Kidney (tissue), 14 donors: ENCODE data around the gene GDI2. TPM values are rescaled to one million over a fixed set of nuclear protein-coding genes. Genes with fewer than 3 reads are reported as not detected.

Experiments used
- DNase-seq, 5 donors: peaks; one replicate each; pipeline ENCODE4 v3.0.0-alpha.2; 2013 to 2020
- FAIRE-seq: peaks from 2 replicates; lab custom pipeline; 2012; peaks lifted over from hg19 to GRCh38; lab: Jason Lieb, UNC
- H3K27ac ChIP-seq, 2 donors: one replicate each; pipeline ENCODE4 v1.7.0; 2013; ENCODE audit warnings: low read depth in 2 of 2, low read length in 2 of 2, inconsistent platforms in 1 of 2
- H3K27me3 ChIP-seq: one replicate; pipeline ENCODE4 v1.7.1; 2013; ENCODE audit warnings: low read length, inconsistent platforms; ENCODE audit not compliant: control insufficient read depth, insufficient read depth
- H3K36me3 ChIP-seq, 3 donors: one replicate each; pipeline versions ENCODE4 v1.7.0 to v1.7.1; 2013; ENCODE audit warnings: low read length in 3 of 3, control low read depth in 1 of 3, inconsistent platforms in 1 of 3; ENCODE audit not compliant: insufficient read depth in 3 of 3, control insufficient read depth in 2 of 3
- H3K4me1 ChIP-seq, 3 donors: one replicate each; pipeline versions ENCODE4 v1.7.0 to v1.7.1; 2013; ENCODE audit warnings: low read length in 3 of 3, inconsistent platforms in 1 of 3, low read depth in 1 of 3; ENCODE audit not compliant: control insufficient read depth in 2 of 3, insufficient read depth in 2 of 3
- H3K4me3 ChIP-seq, 3 donors: one replicate each; pipeline versions ENCODE4 v1.7.0 to v1.8.1; 2013; ENCODE audit warnings: low read length in 3 of 3, control low read depth in 1 of 3, inconsistent platforms in 1 of 3
- H3K9ac ChIP-seq, 3 donors: one replicate each; pipeline versions ENCODE4 v1.7.0 to v1.7.1; 2013; ENCODE audit warnings: low read length in 3 of 3, control low read depth in 1 of 3, inconsistent platforms in 1 of 3
- H3K9me3 ChIP-seq, 3 donors: one replicate each; pipeline versions ENCODE4 v1.7.0 to v1.7.1; 2013; ENCODE audit warnings: low read length in 3 of 3, control low read depth in 1 of 3, inconsistent platforms in 1 of 3; ENCODE audit not compliant: control insufficient read depth in 2 of 3, insufficient read depth in 1 of 3
- intact Hi-C: fragments of 100-400 bp; cut with DNase I; formaldehyde crosslinking; loops from one replicate; pipeline ENCODE4 v1.11.1; 2022
- polyA plus RNA-seq: library from polyadenylated mRNA; stranded (reverse); fragments of 350-450 nt; fragmentation: Illumina TruSeq; extraction: RNeasy Lipid Tissue Mini Kit (QIAGEN cat#74804); gene quantifications from one replicate; pipeline ENCODE4 v1.2.3, GENCODE V29; 2014; ENCODE audit warnings: low read depth, low replicate concordance; ENCODE audit not compliant: insufficient read depth
- total RNA-seq: library from RNA; stranded (reverse); fragmentation: NEBNext Ultra II Directional; extraction: Animal tissue kit (Norgen Biotek cat#: 25700); gene quantifications from one replicate; pipeline ENCODE4 v1.2.1, GENCODE V29; 2021
- TF ChIP-seq, protein P1 (sequence below): IDR thresholded peaks from 3 replicates; pipeline ENCODE4 v1.5.1; 2012; ENCODE audit warnings: mild to moderate bottlenecking, moderate library complexity, borderline replicate concordance; ENCODE audit not compliant: insufficient read depth; ENCODE audit errors: extremely low read depth
- donor health status: control.
- donor health status: control.
- donor health status: control.
- donor health status: control.
- donor health status: control.
- donor health status: DM: yes; HTN: yes; CAD: no.
- donor health status: Normal renal cell carcinoma (clear cell type).

The GDI2 gene
- total and polyA plus RNA-seq, 2 donors from 2014 or later = 143 to 168 TPM

DNA sequence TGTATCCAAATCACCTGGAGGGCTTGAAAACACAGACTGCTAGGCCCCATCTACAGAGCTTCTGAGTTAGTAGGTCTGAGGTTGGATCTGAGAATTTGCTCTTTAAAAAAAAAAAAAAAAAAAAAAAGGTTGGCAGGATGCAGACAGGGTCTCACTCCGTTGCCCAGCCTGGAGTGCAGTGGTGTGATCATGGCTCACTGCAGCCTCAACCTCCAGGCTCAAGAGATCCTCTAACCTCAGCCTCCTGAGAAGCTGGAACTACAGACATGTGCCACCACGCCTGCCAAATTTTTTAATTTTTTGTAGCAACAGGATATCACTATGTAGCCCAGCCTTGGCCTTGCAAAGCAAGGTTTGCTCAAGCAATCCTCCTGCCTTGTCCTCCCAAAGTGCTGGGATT is 8.0 kb downstream of the GDI2 start:
- Histone ChIP-seq H3K9me3 (no peaks in the 10 kb centered on the region), H3K9ac (no peak overlapping the region), H3K4me1 (peaks cover 0 to 18% (median 7%) of the 10 kb centered on the region in 3 donors), H3K36me3 (peaks cover 0 to 2% (median 0%) of the 10 kb centered on the region in 3 donors), H3K27ac (no peak overlapping the region), H3K27me3 (no peaks in the 10 kb centered on the region), H3K4me3 (no peak overlapping the region)
- TF ChIP-seq, protein P1, sequence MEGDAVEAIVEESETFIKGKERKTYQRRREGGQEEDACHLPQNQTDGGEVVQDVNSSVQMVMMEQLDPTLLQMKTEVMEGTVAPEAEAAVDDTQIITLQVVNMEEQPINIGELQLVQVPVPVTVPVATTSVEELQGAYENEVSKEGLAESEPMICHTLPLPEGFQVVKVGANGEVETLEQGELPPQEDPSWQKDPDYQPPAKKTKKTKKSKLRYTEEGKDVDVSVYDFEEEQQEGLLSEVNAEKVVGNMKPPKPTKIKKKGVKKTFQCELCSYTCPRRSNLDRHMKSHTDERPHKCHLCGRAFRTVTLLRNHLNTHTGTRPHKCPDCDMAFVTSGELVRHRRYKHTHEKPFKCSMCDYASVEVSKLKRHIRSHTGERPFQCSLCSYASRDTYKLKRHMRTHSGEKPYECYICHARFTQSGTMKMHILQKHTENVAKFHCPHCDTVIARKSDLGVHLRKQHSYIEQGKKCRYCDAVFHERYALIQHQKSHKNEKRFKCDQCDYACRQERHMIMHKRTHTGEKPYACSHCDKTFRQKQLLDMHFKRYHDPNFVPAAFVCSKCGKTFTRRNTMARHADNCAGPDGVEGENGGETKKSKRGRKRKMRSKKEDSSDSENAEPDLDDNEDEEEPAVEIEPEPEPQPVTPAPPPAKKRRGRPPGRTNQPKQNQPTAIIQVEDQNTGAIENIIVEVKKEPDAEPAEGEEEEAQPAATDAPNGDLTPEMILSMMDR = no peak
- intact Hi-C loops = no loop called here
- FAIRE-seq (no peak), DNase-seq (no peak)

DNA sequence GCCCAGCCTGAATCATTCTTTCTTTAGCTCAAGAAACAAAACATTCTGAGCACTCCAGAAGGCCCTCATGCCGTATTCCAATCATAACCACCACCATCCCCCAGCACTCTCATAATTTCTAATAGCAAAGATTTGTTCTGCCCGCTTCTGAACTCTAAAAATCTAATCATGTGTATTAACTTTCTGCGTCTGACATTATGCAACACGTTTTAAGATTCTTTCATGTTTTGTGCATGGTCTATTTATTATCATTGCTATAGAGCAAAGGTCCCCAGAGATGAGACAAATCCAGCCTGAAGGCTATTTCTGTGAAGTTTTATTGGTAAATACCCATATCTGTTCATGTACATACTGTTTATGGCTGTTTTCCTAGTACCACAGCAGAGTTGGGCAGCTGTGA is 8.8 kb downstream of the GDI2 start:
- TF ChIP-seq, protein P1 = no peak
- Histone ChIP-seq H3K27ac (no peak overlapping the region), H3K36me3 (peaks cover 0 to 2% (median 0%) of the 10 kb centered on the region in 3 donors), H3K9me3 (no peaks in the 10 kb centered on the region), H3K9ac (no peak overlapping the region), H3K4me3 (no peak overlapping the region), H3K27me3 (no peaks in the 10 kb centered on the region), H3K4me1 (peaks cover 0 to 12% (median 3%) of the 10 kb centered on the region in 3 donors)
- DNase-seq = no peak
- no peak for FAIRE-seq
- intact Hi-C loops = no loop called here

DNA sequence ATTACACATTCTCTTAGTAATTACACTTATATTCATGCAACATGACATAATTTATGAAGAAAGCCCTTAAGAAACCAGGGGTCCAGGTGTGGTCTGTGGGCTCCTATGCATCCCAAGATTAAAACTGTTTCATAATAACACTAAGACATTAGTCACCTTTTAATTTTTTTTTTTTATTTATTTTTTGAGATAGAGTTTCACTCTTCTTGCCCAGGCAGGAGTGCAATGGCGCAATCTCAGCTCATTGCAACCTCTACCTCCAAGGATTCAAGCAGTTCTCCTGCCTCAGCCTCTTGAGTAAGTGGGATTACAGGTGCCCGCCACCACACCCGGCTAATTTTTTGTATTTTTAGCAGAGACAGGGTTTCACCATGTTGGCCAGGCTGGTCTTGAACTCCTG is 12.5 kb downstream of the GDI2 start:
- Histone ChIP-seq H3K9me3 (no peaks in the 10 kb centered on the region), H3K27me3 (no peaks in the 10 kb centered on the region), H3K4me1 (no peaks in the 10 kb centered on the region), H3K4me3 (no peak overlapping the region), H3K9ac (no peak overlapping the region), H3K27ac (no peak overlapping the region), H3K36me3 (peaks cover 2 to 10% (median 2%) of the 10 kb centered on the region in 3 donors)
- TF ChIP-seq, protein P1 = no peak
- intact Hi-C loops = no loop called here
- FAIRE-seq = no peak
- no peak for DNase-seq

DNA sequence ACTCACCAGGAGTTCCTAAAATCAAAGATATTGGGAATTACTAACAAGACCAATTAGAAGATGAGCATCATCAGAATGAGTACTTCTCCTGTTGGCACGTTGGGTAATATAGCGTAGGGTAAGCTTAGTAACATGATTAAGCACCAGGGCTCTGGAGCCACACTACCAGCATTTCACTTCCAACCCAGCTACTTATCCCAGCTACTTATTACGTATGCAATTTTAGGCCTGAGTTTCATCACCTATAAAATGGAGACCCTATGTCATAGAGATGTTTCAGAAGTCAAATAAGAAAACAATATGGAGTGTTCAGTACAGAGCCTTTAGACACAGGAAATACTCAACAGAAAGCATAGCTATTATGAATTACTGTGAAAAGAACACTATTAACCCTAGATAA is 19.0 kb downstream of the GDI2 start:
- FAIRE-seq (no peak), DNase-seq (no peak)
- intact Hi-C loops = no loop called here
- Histone ChIP-seq H3K9ac (no peak overlapping the region), H3K36me3 (peaks cover 13 to 41% (median 23%) of the 10 kb centered on the region in 3 donors), H3K4me1 (no peaks in the 10 kb centered on the region), H3K27me3 (no peaks in the 10 kb centered on the region), H3K27ac (no peak overlapping the region), H3K4me3 (no peak overlapping the region), H3K9me3 (no peaks in the 10 kb centered on the region)
- TF ChIP-seq, protein P1 = no peak
